Trophoblast cell (in vitro differentiated cells and primary cell): ENCODE results near the gene CACNA1G.

Source experiments
- DNase-seq, 2 donors: peaks; one replicate each; pipeline ENCODE4 v3.0.0-alpha.2; 2016
- H2AFZ ChIP-seq: 2 replicates; pipeline ENCODE4 v1.6.1; 2013; ENCODE audit warnings: low read length, moderate library complexity, mild to moderate bottlenecking; ENCODE audit not compliant: insufficient read depth, poor library complexity
- H2AK5ac ChIP-seq: 2 replicates; pipeline ENCODE4 v1.6.1; 2013; ENCODE audit warnings: mild to moderate bottlenecking, low read length
- H2BK120ac ChIP-seq: 2 replicates; pipeline ENCODE4 v1.6.1; 2013; ENCODE audit warnings: low read length, mild to moderate bottlenecking, moderate library complexity; ENCODE audit not compliant: insufficient read depth, poor library complexity
- H2BK12ac ChIP-seq: 2 replicates; pipeline ENCODE4 v1.6.1; 2013; ENCODE audit warnings: mild to moderate bottlenecking, low read length, moderate library complexity
- H2BK5ac ChIP-seq: 2 replicates; pipeline ENCODE4 v1.6.1; 2013; ENCODE audit warnings: low read length, low read depth, moderate library complexity, mild to moderate bottlenecking; ENCODE audit not compliant: poor library complexity
- H3K14ac ChIP-seq: 2 replicates; pipeline ENCODE4 v1.6.1; 2013; ENCODE audit warnings: mild to moderate bottlenecking, low read length
- H3K18ac ChIP-seq: 2 replicates; pipeline ENCODE4 v1.6.1; 2013; ENCODE audit warnings: mild to moderate bottlenecking, low read length
- H3K23ac ChIP-seq: 2 replicates; pipeline ENCODE4 v1.6.1; 2013; ENCODE audit warnings: low read length
- H3K27ac ChIP-seq: 2 replicates; pipeline ENCODE4 v1.5.1; 2013; ENCODE audit warnings: low read depth, mild to moderate bottlenecking, inconsistent platforms, low read length, moderate library complexity
- H3K27me3 ChIP-seq: 2 replicates; pipeline ENCODE4 v1.6.1; 2013; ENCODE audit warnings: inconsistent platforms, mild to moderate bottlenecking, low read length, moderate library complexity; ENCODE audit not compliant: insufficient read depth
- H3K36me3 ChIP-seq, 2 experiments: 1 replicate in 1 of 2; 2 replicates in 1 of 2; pipeline ENCODE4 v1.6.1; 2013; ENCODE audit warnings: low read length in 2 of 2, mild to moderate bottlenecking in 2 of 2, moderate library complexity in 1 of 2; ENCODE audit not compliant: insufficient read depth in 2 of 2, control insufficient read depth in 1 of 2
- H3K4ac ChIP-seq: 2 replicates; pipeline ENCODE4 v1.6.1; 2013; ENCODE audit warnings: low read depth, mild to moderate bottlenecking, low read length, moderate library complexity
- H3K4me1 ChIP-seq, 2 experiments: 1 replicate in 1 of 2; 2 replicates in 1 of 2; pipeline ENCODE4 v1.6.1; 2013; ENCODE audit warnings: low read length in 2 of 2, mild to moderate bottlenecking in 2 of 2, moderate library complexity in 1 of 2; ENCODE audit not compliant: insufficient read depth in 2 of 2, control insufficient read depth in 1 of 2
- H3K4me2 ChIP-seq: 2 replicates; pipeline ENCODE4 v1.6.1; 2013; ENCODE audit warnings: inconsistent platforms, mild to moderate bottlenecking, low read length, moderate library complexity
- H3K4me3 ChIP-seq: 2 replicates; pipeline ENCODE4 v1.5.1; 2013; ENCODE audit warnings: mild to moderate bottlenecking, low read depth, low read length, inconsistent platforms
- H3K79me1 ChIP-seq: one replicate; pipeline ENCODE4 v1.6.1; 2013; ENCODE audit warnings: low read length
- H3K79me2 ChIP-seq: 2 replicates; pipeline ENCODE4 v1.6.1; 2013; ENCODE audit warnings: low read length, mild to moderate bottlenecking; ENCODE audit not compliant: control insufficient read depth, insufficient read depth, poor library complexity
- H3K9ac ChIP-seq: 2 replicates; pipeline ENCODE4 v1.6.1; 2013; ENCODE audit warnings: mild to moderate bottlenecking, low read length
- H3K9me3 ChIP-seq: 2 replicates; pipeline ENCODE4 v1.6.1; 2013; ENCODE audit warnings: low read depth, mild to moderate bottlenecking, control low read depth, inconsistent platforms, low read length; ENCODE audit not compliant: insufficient read depth
- H4K12ac ChIP-seq: 2 replicates; pipeline ENCODE4 v1.6.1; 2013; ENCODE audit warnings: low read depth, mild to moderate bottlenecking, low read length, moderate library complexity
- H4K8ac ChIP-seq: 2 replicates; pipeline ENCODE4 v1.6.1; 2013; ENCODE audit warnings: low read depth, mild to moderate bottlenecking, low read length, moderate library complexity
- H4K91ac ChIP-seq: one replicate; pipeline ENCODE4 v1.6.1; 2013; ENCODE audit warnings: low read depth, mild to moderate bottlenecking, low read length, moderate library complexity
- WGBS: extraction: QIAGEN DNeasy Blood & Tissue Kit; methylation state at CpG from one replicate; pipeline ENCODE4 v1.1.7; 2013; ENCODE audit warnings: missing lambda C conversion rate; ENCODE audit not compliant: insufficient read length, insufficient coverage; ENCODE audit errors: extremely low coverage; 5-methylcytosine and 5-hydroxymethylcytosine counted together

Gene CACNA1G

DNA sequence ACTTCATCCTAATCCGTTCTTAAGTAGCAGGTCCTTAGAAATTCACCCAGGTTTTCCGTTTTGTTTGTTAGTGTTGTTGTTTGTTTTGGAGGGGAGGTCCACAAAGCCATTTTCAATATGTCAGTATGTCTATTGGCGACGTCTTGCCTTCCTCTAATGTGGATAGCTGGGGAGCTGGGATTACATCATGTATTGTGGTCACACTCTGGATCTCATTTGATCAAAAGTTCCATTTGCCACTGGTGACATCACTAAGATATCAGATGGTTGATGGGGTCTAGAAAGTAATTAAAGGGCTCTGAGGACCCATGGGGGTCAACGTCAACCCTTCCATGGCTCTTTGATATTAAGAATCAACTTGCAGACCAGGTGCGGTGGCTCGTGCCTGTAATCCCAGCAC lies 30.7 kb upstream of the CACNA1G start:
- H3K9me3 ChIP-seq = no peaks in the 10 kb centered on the region
- peaks cover 21% of the 10 kb centered on the region for H3K79me1 ChIP-seq
- H3K4me1 ChIP-seq = peaks cover 28 to 34% of the 10 kb centered on the region in 2 experiments
- H2AFZ ChIP-seq = no peak overlapping the region
- no peak overlapping the region for H3K4ac ChIP-seq
- H3K79me2 ChIP-seq = peaks cover 5% of the 10 kb centered on the region
- no peaks in the 10 kb centered on the region for H3K27me3 ChIP-seq
- H4K12ac ChIP-seq = no peak overlapping the region
- no peak overlapping the region for H3K14ac ChIP-seq
- H3K4me3 ChIP-seq = no peak overlapping the region
- no peak overlapping the region for H2BK12ac ChIP-seq
- no CpG with 5 or more reads among the region's 7 CpGs for WGBS
- H3K23ac ChIP-seq = no peak overlapping the region
- no peak overlapping the region for H3K4me2 ChIP-seq
- H4K8ac ChIP-seq = no peak overlapping the region
- H4K91ac ChIP-seq = no peak overlapping the region
- no peak for DNase-seq
- H2AK5ac ChIP-seq = no peak overlapping the region
- H2BK5ac ChIP-seq = no peak overlapping the region
- H3K18ac ChIP-seq = no peak overlapping the region
- H3K9ac ChIP-seq = no peak overlapping the region
- no peaks in the 10 kb centered on the region for H3K36me3 ChIP-seq
- no peak overlapping the region for H3K27ac ChIP-seq
- no peak overlapping the region for H2BK120ac ChIP-seq

DNA sequence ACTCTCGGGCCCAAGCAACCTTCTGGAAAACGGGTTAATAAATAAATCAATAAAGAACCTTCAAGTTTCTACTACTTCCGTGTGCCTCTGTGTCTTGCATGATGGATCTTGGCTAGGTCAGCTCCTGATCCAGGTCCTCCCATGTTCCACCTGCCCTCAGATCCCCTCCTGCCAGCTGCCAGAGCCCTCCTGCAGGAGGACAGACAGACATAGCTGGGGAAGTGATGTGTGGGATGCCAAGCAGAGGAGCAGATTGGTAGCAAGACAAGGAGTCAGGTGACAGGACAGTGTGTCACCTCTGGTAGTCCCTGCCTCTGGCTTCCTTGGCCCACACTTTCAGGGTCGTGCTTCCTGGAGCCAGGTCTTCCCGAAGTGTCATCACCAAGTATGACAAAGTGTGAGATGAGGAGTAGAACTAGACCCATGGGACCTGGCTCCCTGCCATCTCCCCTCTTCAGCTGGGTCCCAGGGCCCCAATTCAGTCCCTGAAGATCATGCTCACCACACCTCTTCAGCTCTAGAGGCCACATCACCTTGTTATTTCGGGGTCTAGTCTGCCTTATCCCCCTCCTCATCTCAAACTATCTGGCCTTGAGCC lies 29.0 kb upstream of the CACNA1G start:
- Histone ChIP-seq H3K4ac (no peak overlapping the region), H3K9ac (no peak overlapping the region), H3K27ac (no peak overlapping the region), H2AK5ac (no peak overlapping the region), H2BK5ac (peak overlapping the region; percentile 7), H2AFZ (no peak overlapping the region), H3K14ac (no peak overlapping the region), H3K79me1 (peaks cover 22% of the 10 kb centered on the region), H3K23ac (no peak overlapping the region), H4K12ac (no peak overlapping the region), H3K4me2 (no peak overlapping the region), H3K79me2 (peaks cover 5% of the 10 kb centered on the region), H3K27me3 (no peaks in the 10 kb centered on the region), H2BK12ac (peak overlapping the region; percentile 63), H4K91ac (peak overlapping the region; percentile 78), H3K9me3 (no peaks in the 10 kb centered on the region), H3K18ac (peak overlapping the region; percentile 15), H3K4me3 (no peak overlapping the region), H4K8ac (no peak overlapping the region), H3K4me1 (peaks cover 31 to 35% of the 10 kb centered on the region in 2 experiments), H2BK120ac (peak overlapping the region; percentile 49), H3K36me3 (peaks cover 4% of the 10 kb centered on the region in 2 experiments)
- DNase-seq = no peak
- no CpG with 5 or more reads among the region's 6 CpGs for WGBS

DNA sequence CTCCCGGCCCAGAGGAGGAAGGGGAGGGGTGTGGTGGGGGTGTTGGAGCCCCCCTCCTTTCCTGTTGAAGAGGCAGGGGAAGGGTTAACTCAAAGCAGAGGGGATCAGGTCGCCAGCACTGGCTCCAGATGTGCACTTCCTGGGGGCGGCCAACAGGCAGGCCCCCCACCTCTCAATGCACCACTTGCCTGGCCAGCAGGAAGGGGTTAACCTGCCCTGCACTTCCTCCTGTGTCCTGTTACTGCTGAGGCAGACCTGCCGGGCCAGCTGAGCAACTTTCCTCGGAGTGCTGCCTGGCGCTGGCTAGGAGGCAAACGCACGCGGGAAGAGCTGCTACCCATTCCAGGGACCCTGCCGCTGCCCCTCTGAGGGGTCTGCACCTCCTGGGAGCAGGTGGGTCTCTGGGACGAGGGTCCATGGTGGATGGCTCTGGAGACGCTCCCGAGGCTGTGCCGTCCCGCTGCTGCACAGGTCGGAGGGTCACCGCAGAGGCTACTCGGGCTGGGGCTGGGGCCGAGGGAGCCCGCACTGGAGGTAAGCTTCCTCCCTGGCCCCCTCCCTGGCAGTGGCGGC lies 28.0 kb upstream of the CACNA1G start, which contains the start of gene EPN3:
EPN3 (plus strand) TSS at position 284 of the 573 bp plus-strand sequence. CDS start 3,822 bp downstream, outside the sequence.
- WGBS = no CpG with 5 or more reads among the region's 21 CpGs

DNA sequence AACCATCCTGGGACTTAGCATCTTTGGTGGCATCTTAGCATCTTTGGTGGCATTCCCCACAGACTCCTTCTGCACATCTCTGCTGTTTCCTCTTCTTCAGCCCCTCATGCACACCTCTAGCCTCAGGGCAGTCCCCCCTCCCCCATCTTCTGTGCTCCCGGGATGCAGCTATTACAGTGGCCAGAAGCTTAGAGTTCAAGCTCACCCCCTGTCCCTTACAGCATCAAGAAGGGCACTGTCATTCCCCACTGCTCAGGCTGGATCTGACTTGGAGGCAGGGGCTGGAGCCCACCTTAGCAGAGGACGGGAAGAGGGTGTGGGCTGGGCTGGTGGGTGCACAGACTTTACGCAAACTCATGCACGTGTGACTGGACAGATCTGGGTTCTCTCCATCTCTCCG lies 27.3 kb upstream of the CACNA1G start:
- H4K8ac ChIP-seq = no peak overlapping the region
- H3K14ac ChIP-seq = peak overlapping the region; percentile 41
- H2AFZ ChIP-seq = no peak overlapping the region
- no peaks in the 10 kb centered on the region for H3K9me3 ChIP-seq
- H3K27me3 ChIP-seq = no peaks in the 10 kb centered on the region
- no peak for DNase-seq
- peak overlapping the region; percentile 82 for H4K91ac ChIP-seq
- H3K18ac ChIP-seq = peak overlapping the region; percentile 72
- no peak overlapping the region for H3K4ac ChIP-seq
- WGBS = no CpG with 5 or more reads among the region's 5 CpGs
- no peak overlapping the region for H2BK5ac ChIP-seq
- H2AK5ac ChIP-seq = no peak overlapping the region
- no peak overlapping the region for H2BK120ac ChIP-seq
- no peak overlapping the region for H2BK12ac ChIP-seq
- H3K36me3 ChIP-seq = peaks cover 18 to 20% of the 10 kb centered on the region in 2 experiments
- H3K79me1 ChIP-seq = peaks cover 22% of the 10 kb centered on the region
- H3K23ac ChIP-seq = no peak overlapping the region
- H3K4me2 ChIP-seq = peak overlapping the region; percentile 88
- no peak overlapping the region for H3K9ac ChIP-seq
- H3K79me2 ChIP-seq = peaks cover 5% of the 10 kb centered on the region
- peak overlapping the region; percentile 72 for H3K4me3 ChIP-seq
- no peak overlapping the region for H4K12ac ChIP-seq
- H3K27ac ChIP-seq = peak overlapping the region; percentile 31
- peaks cover 31 to 35% of the 10 kb centered on the region in 2 experiments for H3K4me1 ChIP-seq

More for the DNA sequence above, 28.0 kb upstream of the CACNA1G start, which contains the start of gene EPN3:
- peak within 1 kb of the TSS; percentile 50 for H3K27ac ChIP-seq
- H4K8ac ChIP-seq = peak within 1 kb of the TSS; percentile 74
- peak within 1 kb of the TSS; percentile 82 for H4K91ac ChIP-seq
- H3K79me2 ChIP-seq = peaks cover 5% of the 10 kb centered on the region
- peak within 1 kb of the TSS; percentile 67 for H3K9ac ChIP-seq
- peak within 1 kb of the TSS; percentile 20 for H3K4ac ChIP-seq
- H3K23ac ChIP-seq = no peak within 1 kb of the TSS
- peak within 1 kb of the TSS; percentile 88 for H3K4me2 ChIP-seq
- H3K27me3 ChIP-seq = no peaks in the 10 kb centered on the region
- peak; percentile 64 to 76 for DNase-seq
- peak within 1 kb of the TSS; percentile 49 for H2BK120ac ChIP-seq
- peak within 1 kb of the TSS; percentile 43 for H2BK5ac ChIP-seq
- peak within 1 kb of the TSS; percentile 72 for H3K4me3 ChIP-seq
- H3K36me3 ChIP-seq = peaks cover 12 to 15% of the 10 kb centered on the region in 2 experiments
- H4K12ac ChIP-seq = peak within 1 kb of the TSS; percentile 10
- peaks cover 31 to 35% of the 10 kb centered on the region in 2 experiments for H3K4me1 ChIP-seq
- peak within 1 kb of the TSS; percentile 17 for H2AK5ac ChIP-seq
- peak within 1 kb of the TSS; percentile 72 for H3K18ac ChIP-seq
- peak within 1 kb of the TSS; percentile 54 for H3K14ac ChIP-seq
- H2BK12ac ChIP-seq = peak within 1 kb of the TSS; percentile 63
- peak within 1 kb of the TSS; percentile 50 for H2AFZ ChIP-seq
- no peaks in the 10 kb centered on the region for H3K9me3 ChIP-seq
- H3K79me1 ChIP-seq = peaks cover 22% of the 10 kb centered on the region
